Immature natural killer cell (primary cell): Measurements from ENCODE around the gene VPS13C. TPM values are rescaled to one million over a fixed set of nuclear protein-coding genes. Genes with fewer than 3 reads are reported as not detected.

Experiments
- DNase-seq, 3 donors: peaks; one replicate each; pipeline ENCODE4 v3.0.0; 2022; ENCODE audit warnings: mixed read lengths in 1 of 3
- H3K27ac Mint-ChIP-seq, 6 donors: one replicate each; pipeline ENCODE4 v1.8.0; 2020; ENCODE audit warnings: mixed read lengths in 6 of 6, mild to moderate bottlenecking in 5 of 6, inconsistent platforms in 4 of 6, moderate library complexity in 3 of 6
- H3K27me3 Mint-ChIP-seq, 3 donors: one replicate each; pipeline ENCODE4 v1.8.0; 2020 to 2021; ENCODE audit warnings: low read depth in 3 of 3, mild to moderate bottlenecking in 3 of 3, mixed read lengths in 3 of 3, moderate library complexity in 3 of 3, inconsistent platforms in 1 of 3
- H3K36me3 Mint-ChIP-seq, 3 donors: one replicate each; pipeline ENCODE4 v1.8.0; 2020; ENCODE audit warnings: mixed read lengths in 3 of 3, inconsistent platforms in 2 of 3, mild to moderate bottlenecking in 2 of 3
- H3K4me1 Mint-ChIP-seq, 2 donors: one replicate each; pipeline ENCODE4 v1.8.0; 2020; ENCODE audit warnings: inconsistent platforms in 2 of 2, mild to moderate bottlenecking in 2 of 2, mixed read lengths in 2 of 2, moderate library complexity in 1 of 2
- H3K4me3 Mint-ChIP-seq, 5 donors: one replicate each; pipeline ENCODE4 v1.8.0; 2020; ENCODE audit warnings: mild to moderate bottlenecking in 5 of 5, mixed read lengths in 5 of 5, inconsistent platforms in 3 of 5, moderate library complexity in 3 of 5
- H3K9me3 Mint-ChIP-seq, 6 donors: one replicate each; pipeline ENCODE4 v1.8.0; 2020; ENCODE audit warnings: mild to moderate bottlenecking in 6 of 6, mixed read lengths in 6 of 6, inconsistent platforms in 4 of 6, moderate library complexity in 3 of 6
- polyA plus RNA-seq, 3 donors: library from polyadenylated mRNA; unstranded; fragments of 300-500 nt; fragmentation: Illumina TruSeq; gene quantifications; one replicate each; pipeline ENCODE4 v1.2.3, GENCODE V29; 2021

The VPS13C gene
- polyA plus RNA-seq, 3 donors from 2014 or later: 9.8 to 18.5 (median 11.1) TPM

GRCh38 chr15:61820212-61820611 is 240.0 kb downstream of the VPS13C start:
- H3K36me3 Mint-ChIP-seq: no peaks in the 10 kb centered on the region
- no peak overlapping the region for H3K4me3 Mint-ChIP-seq

GRCh38 chr15:61819386-61819785 is 240.9 kb downstream of the VPS13C start:
- Mint-ChIP-seq H3K27me3 (peaks cover 0 to 2% (median under 1%) of the 10 kb centered on the region in 3 donors), H3K9me3 (peaks cover 0 to 2% (median 0%) of the 10 kb centered on the region in 6 donors), H3K4me3 (no peak overlapping the region), H3K36me3 (no peaks in the 10 kb centered on the region), H3K27ac (no peak overlapping the region), H3K4me1 (no peaks in the 10 kb centered on the region)
- no peak for DNase-seq

More at GRCh38 chr15:61820212-61820611, 240.0 kb downstream of the VPS13C start:
- peaks cover 0 to 2% (median 0%) of the 10 kb centered on the region in 3 donors for H3K27me3 Mint-ChIP-seq
- DNase-seq: no peak
- H3K9me3 Mint-ChIP-seq: peaks cover 0 to 2% (median 0%) of the 10 kb centered on the region in 6 donors
- H3K27ac Mint-ChIP-seq: no peak overlapping the region
- H3K4me1 Mint-ChIP-seq: no peaks in the 10 kb centered on the region

- Mint-ChIP-seq H3K4me3 (no peak overlapping the region), H3K27ac (no peak overlapping the region), H3K36me3 (no peaks in the 10 kb centered on the region), H3K27me3 (peaks cover 0 to 2% (median 2%) of the 10 kb centered on the region in 3 donors), H3K4me1 (no peaks in the 10 kb centered on the region), H3K9me3 (peaks cover 0 to 2% (median 0%) of the 10 kb centered on the region in 6 donors)
- no peak for DNase-seq
Measured at GRCh38 chr15:61818801-61819200, 241.4 kb downstream of the VPS13C start.

GRCh38 chr15:61816856-61817255 is 243.4 kb downstream of the VPS13C start:
- Mint-ChIP-seq H3K4me1 (no peaks in the 10 kb centered on the region), H3K27ac (no peak overlapping the region), H3K27me3 (peaks cover 0 to 2% (median 2%) of the 10 kb centered on the region in 3 donors), H3K4me3 (no peak overlapping the region), H3K9me3 (peaks cover 0 to 2% (median 0%) of the 10 kb centered on the region in 6 donors), H3K36me3 (no peaks in the 10 kb centered on the region)
- DNase-seq: no peak

- H3K27me3 Mint-ChIP-seq: peaks cover 0 to 3% (median 2%) of the 10 kb centered on the region in 3 donors
- peaks cover 0 to 2% (median 0%) of the 10 kb centered on the region in 6 donors for H3K9me3 Mint-ChIP-seq
- no peak overlapping the region for H3K27ac Mint-ChIP-seq
- H3K4me1 Mint-ChIP-seq: no peaks in the 10 kb centered on the region
- no peak for DNase-seq
- H3K36me3 Mint-ChIP-seq: no peaks in the 10 kb centered on the region
- H3K4me3 Mint-ChIP-seq: no peak overlapping the region
Measured at GRCh38 chr15:61815356-61816083, 244.7 kb downstream of the VPS13C start.

GRCh38 chr15:61812476-61812875 is 247.8 kb downstream of the VPS13C start:
- Mint-ChIP-seq H3K27ac (no peak overlapping the region), H3K36me3 (no peaks in the 10 kb centered on the region), H3K4me3 (no peak overlapping the region), H3K9me3 (peaks cover 0 to 4% (median 0%) of the 10 kb centered on the region in 6 donors), H3K27me3 (peaks cover 0 to 4% (median 4%) of the 10 kb centered on the region in 3 donors), H3K4me1 (no peaks in the 10 kb centered on the region)
- no peak for DNase-seq

GRCh38 chr15:61811952-61812351 is 248.3 kb downstream of the VPS13C start:
- no peak overlapping the region for H3K27ac Mint-ChIP-seq
- H3K27me3 Mint-ChIP-seq: peaks cover 3 to 5% (median 4%) of the 10 kb centered on the region in 3 donors
- no peaks in the 10 kb centered on the region for H3K36me3 Mint-ChIP-seq
- H3K9me3 Mint-ChIP-seq: peaks cover 0 to 4% (median 0%) of the 10 kb centered on the region in 6 donors
- DNase-seq: no peak
- no peaks in the 10 kb centered on the region for H3K4me1 Mint-ChIP-seq
- H3K4me3 Mint-ChIP-seq: no peak overlapping the region

- H3K4me1 Mint-ChIP-seq: no peaks in the 10 kb centered on the region
- peaks cover 2 to 5% (median 4%) of the 10 kb centered on the region in 3 donors for H3K27me3 Mint-ChIP-seq
- no peak for DNase-seq
- no peak overlapping the region for H3K27ac Mint-ChIP-seq
- peaks cover 0 to 4% (median 0%) of the 10 kb centered on the region in 6 donors for H3K9me3 Mint-ChIP-seq
- H3K36me3 Mint-ChIP-seq: no peaks in the 10 kb centered on the region
- H3K4me3 Mint-ChIP-seq: no peak overlapping the region
Measured at GRCh38 chr15:61809216-61809615, 251.0 kb downstream of the VPS13C start.

- H3K4me1 Mint-ChIP-seq: no peaks in the 10 kb centered on the region
- peaks cover 0 to 4% (median 0%) of the 10 kb centered on the region in 6 donors for H3K9me3 Mint-ChIP-seq
- H3K36me3 Mint-ChIP-seq: no peaks in the 10 kb centered on the region
- H3K27ac Mint-ChIP-seq: no peak overlapping the region
- no peak overlapping the region for H3K4me3 Mint-ChIP-seq
- DNase-seq: no peak
- H3K27me3 Mint-ChIP-seq: peaks cover 2 to 5% (median 4%) of the 10 kb centered on the region in 3 donors
Measured at GRCh38 chr15:61807281-61807929, 252.8 kb downstream of the VPS13C start.

Other genes with a start within 250 kb of the VPS13C start
- gene C2CD4A, start 6.5 kb upstream of the VPS13C start, polyA plus RNA-seq: not detected
- gene C2CD4B, start 104.8 kb upstream of the VPS13C start, polyA plus RNA-seq: not detected